NCI-H2196 (cell line): ENCODE results near the gene TMEM61.
A peak's percentile ranks its signal among the peaks of the same experiment; 100 is the strongest.

Source experiments
- DNase-seq: peaks from one replicate; lab custom pipeline; 2025; ENCODE audit not compliant: unreplicated experiment; lab: John Stamatoyannopoulos, UW

The TMEM61 gene

DNA sequence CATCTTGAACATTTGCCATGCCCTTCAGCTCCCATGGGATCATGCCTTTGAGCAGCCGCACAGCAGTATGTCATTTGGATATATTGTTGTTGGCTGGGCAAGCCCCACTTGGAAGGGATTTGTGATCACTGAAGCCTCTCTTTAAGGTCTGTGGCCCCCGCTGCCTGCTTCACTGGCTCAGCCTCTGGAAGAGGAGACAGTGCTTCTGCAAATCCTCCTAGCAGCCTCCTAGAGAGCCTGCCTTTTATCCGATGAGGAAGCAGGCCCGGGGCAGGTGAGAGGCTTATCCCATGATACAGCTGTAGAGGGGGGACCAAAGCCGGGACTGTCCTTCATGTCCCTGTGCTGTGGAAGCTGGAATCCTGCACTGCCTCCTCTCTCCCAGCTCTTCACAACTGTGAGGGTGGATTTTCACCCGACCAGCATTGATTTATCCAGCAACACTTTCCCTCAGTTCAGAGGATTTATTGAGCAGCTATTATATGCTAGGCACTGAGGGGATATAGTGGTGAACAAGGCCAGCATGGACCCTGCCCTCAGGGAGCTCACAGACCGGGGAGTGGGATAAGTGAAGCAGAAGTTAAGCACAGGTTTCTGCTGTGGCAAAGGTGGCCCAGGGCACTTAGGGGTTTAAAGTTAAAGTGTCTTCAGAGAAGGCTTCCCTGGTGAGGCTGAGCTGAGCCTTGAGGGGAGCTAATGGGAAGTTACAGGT, 3.9 kb downstream of the TMEM61 start:
- no peak for DNase-seq

DNA sequence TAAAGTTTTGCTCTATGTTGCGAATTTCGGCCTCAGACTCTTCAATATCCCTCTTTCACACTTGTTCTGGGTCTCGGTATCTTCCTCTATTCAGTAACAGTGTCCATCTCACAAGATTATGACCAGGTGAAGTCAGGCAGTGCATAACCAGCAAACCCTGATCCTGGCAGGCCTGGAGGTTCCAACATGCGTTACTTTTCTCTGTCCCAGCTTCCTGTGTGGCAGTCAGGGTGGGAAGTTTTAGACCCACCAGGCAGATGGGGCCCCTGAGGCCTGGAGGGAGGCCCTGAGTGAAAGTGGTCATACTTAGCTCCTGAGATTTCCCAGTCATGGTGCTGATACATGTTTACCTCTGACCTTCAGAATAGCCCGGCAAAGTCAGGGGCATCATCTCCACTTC, 5.1 kb downstream of the TMEM61 start:
- DNase-seq = no peak

- DNase-seq = no peak
These were observed 5.6 kb downstream of the TMEM61 start for GRCh38 chr1:54986025-54986424.

GRCh38 chr1:54986533-54986932, 6.1 kb downstream of the TMEM61 start:
- DNase-seq = no peak

DNA sequence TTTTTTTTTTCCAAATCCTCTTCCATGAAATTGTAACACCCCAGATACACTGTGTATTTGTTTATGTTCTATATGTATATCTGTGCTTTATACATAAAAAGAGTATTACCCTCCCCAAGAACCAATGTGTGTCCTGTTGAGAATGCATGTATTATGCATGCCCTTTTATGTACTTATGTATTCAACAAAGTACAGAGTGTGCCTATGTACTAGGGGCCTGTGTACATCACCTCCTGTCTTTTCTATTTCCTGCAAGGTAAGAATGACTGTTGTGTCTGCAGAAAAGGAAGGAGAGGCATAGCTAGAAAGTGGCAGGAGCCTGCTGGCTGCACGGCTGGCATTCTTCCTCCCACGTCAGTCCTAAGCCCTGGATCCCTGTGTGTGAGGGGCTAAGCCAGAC, 7.0 kb downstream of the TMEM61 start:
- DNase-seq = no peak

GRCh38 chr1:54987919-54988705, 7.7 kb downstream of the TMEM61 start:
- DNase-seq = peak; percentile 60

DNA sequence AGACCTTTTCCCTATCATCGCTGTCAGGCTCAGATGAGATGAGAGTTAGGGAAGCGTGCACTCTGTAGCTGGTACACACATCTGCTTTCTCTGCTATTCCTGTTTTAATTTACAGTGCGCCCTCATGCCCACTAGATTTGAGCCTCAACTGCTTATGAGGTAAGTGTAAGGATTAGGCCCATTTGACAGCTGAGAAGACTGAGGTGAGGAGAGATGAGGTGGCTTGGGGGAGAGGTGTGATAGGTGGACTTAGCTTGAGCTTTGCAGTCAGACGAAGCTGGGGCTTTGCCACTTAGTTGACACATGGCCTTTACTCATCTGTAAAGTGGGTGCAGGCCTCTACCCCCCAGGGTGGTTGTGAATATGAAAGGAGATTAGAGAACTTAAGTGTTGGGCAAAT, 8.5 kb downstream of the TMEM61 start:
- no peak for DNase-seq

DNA sequence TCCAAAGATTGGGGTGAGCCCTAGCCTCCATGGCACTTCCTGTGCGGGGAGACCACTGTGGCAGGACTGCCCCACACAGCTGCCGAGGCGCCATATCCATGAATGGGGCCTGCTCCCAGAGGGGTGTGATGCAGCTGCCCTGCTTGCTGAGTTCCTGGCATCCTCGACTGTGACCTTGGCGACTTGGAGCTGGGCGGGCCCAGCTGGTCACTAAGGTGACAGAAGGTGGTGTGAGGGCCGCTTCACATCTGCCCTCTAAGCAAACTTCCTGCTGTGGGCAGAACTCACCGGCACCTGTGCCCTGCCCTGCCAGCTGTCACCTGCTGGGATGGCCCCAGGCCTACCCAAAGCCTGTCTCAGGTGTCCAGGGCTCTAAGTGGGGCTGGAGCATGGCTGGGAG, 9.0 kb downstream of the TMEM61 start:
- DNase-seq = peak; percentile 94

GRCh38 chr1:54989968-54990810, 9.8 kb downstream of the TMEM61 start:
- DNase-seq = no peak

DNA sequence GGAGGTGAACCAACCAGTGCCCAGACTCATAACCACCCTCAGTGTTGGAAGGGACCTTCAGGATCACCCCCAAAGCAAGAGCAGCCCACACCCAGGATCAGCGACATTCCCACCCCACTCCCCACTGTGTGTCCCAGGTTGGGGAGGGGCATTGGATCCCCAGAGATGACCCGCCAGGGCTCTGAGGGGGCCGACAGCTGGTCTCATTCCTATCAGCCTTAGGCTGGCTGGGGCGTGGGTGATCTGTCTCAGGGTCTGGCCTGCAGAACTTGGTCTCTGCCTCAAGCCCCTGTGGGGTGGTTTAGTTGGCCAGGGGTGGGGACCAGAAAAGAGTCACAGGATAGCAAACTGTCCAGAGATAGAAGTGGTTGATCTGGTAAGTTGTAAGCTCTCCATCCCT, 10.5 kb downstream of the TMEM61 start:
- no peak for DNase-seq

DNA sequence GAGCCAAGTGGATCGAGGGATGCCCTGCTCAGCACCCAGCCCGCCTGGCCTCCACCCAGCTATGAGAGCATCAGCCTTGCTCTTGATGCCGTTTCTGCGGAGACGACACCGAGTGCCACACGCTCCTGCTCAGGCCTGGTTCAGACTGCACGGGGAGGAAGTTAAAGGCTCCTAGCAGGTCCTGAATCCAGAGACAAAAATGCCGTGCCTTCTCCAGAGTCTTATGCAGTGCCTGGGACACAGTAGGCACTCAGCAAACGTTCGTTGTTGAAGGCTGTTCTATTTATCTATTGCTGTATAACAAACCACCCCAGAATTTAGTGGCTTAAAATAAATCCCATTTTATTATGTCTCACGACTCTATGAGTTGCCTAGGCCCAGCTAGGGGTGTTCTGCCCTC, 11.5 kb downstream of the TMEM61 start:
- DNase-seq = no peak

DNA sequence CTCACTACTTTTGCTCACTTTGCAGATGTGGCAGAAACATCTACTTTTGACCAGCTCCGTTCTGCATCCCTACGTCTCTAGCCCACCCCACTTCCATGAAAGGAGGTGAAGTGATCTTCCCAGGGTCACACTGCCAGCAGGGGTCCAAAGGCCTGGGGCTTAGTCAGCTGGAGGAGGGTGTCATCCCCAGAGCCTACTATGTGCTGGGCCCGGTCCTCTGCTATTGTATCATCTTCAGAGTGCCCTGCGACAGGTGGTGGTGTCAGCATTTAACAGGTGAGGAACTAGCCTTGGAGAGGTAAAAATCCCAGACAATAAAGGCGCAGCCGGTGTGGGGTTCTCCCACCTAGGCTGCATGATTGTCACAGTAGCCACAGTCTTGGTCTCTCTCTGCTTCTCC, 12.7 kb downstream of the TMEM61 start:
- no peak for DNase-seq

GRCh38 chr1:54994355-54994990, 14.0 kb downstream of the TMEM61 start:
- DNase-seq = no peak

- DNase-seq = no peak
These were observed 14.8 kb downstream of the TMEM61 start for GRCh38 chr1:54995013-54995760.

DNA sequence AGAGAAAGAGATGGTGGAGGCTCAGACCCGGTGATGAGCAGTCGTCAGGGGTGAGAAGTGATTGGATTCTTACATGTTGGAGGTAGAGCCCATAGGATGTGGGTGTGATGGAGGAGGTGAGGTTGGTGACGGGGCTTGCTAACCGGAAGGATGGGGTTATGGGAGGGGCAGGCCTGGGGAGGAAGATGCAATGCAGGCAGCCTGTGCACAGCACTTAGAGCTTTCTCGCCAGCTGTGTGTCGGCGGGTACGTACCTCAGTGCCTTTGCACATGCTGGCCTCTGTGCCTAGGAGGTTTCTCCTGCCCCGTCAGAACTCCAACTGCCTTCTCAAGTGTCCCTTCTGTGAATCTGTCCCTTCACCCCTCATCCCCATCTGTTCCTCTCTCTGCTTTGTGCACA, 15.4 kb downstream of the TMEM61 start:
- no peak for DNase-seq

DNA sequence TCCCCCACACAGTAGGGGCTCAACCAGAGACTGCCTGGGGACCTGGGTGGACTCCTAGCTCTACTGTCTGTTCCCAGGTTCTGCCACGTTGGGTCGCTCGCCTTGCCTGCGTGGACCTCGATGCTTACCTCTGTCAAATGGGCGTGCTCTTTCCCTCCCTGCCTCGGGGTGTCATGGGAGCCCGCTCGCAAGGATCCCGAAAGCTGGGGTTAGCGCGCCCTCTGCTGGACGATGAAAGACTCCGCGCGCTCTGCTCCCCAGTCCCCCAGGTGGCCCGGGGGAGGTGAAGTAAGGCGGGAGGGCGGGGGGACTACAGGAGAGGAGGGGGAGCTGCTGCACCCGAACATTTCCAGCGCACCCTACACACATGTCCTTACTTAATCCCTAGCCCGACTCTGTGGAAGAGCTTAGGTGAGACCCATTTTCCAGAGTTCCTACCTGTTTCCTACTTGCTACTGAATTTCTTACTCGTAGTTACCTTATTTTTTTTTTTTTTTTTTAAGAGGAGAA, 16.0 kb downstream of the TMEM61 start:
- peak; percentile 62 for DNase-seq

- DNase-seq = no peak
These were observed 16.7 kb downstream of the TMEM61 start for GRCh38 chr1:54996869-54997710.

DNA sequence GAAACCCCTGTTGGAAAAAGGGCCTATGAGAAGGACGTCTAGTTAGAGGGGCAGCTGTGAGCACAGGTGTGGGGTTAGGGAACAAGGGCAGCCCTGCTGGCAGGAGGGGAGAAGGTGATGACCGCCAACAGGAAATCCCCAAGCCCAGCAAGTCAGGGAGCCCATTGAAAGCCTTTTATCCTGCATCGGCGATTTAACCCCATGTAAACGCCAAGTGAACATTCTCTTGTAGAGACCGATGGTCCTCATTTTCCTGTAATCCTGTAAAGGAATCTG, 17.2 kb downstream of the TMEM61 start:
- DNase-seq = no peak

DNA sequence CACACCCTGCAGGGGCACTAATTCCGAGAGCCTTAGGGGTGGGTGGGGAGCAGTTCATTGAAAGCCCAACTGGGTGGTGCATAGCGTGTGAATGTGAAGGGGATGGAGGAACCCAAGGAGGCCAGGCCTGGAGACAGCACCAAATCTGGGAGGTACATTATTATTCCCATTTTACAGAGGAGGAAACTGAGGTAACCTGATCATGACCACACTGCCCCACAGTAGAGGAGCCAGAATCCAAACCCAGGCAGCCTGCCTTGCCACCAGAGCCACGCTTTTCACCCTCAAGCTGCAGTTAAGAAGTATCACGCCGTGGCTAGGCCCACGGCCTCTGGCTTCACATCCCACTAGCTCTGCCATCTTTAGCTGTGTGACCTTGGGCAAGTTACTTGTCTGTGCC, 17.7 kb downstream of the TMEM61 start:
- DNase-seq = no peak

DNA sequence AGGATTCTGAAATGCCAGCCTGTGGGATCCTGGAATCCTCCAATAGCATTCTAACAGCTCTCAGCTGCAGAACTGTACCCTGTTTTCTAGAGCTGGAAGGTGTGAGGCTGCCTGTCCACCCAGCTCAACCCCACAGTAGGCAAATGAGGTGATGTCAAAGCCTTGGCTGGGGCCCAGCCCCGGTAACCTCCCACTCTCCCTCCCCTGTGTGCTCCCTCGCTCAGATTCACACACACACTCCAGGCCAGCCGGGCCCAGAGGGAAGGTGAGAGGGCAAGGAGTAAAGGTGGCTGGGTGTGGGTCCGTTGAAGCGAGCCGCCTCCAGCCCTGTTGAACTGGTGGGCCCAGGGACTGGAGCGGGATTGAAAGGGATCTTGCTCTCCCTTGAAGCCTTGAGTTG, 18.2 kb downstream of the TMEM61 start, which contains the start of gene BSND:
TSS of gene BSND (plus strand) at position 257 of the 400 bp plus-strand sequence. CDS start 254 bp downstream, outside the sequence.
- DNase-seq = peak; percentile 46
